Mesenteric fat pad (tissue), 1 donor: Measurements from ENCODE around the gene NAXD. TPM values are rescaled to one million over a fixed set of nuclear protein-coding genes. Genes with fewer than 3 reads are reported as not detected.
"Not testable (repeated sequence)": the region's sequence is repeated elsewhere in the genome, so short reads cannot be mapped to it uniquely, and the experiment has no call there.

Source experiments
- DNase-seq: peaks from one replicate; pipeline ENCODE4 v3.0.0-alpha.2; 2020; ENCODE audit warnings: low spot score
- total RNA-seq: library from RNA; stranded (reverse); fragmentation: NEBNext Ultra II Directional; extraction: Animal tissue kit (Norgen Biotek cat#: 25700); gene quantifications from one replicate; pipeline ENCODE4 v1.2.1, GENCODE V29; 2021
- donor health status: DM: yes; HTN: yes; CAD: no.

The NAXD gene
- total RNA-seq, 1 donor from 2014 or later, result 20.1 TPM

GRCh38 chr13:110643324-110643723 is 28.0 kb downstream of the NAXD start:
- peak; percentile 67 for DNase-seq

- DNase-seq, result peak; percentile 60
Observed at GRCh38 chr13:110643768-110644421, 28.6 kb downstream of the NAXD start.

GRCh38 chr13:110644892-110645521 is 29.7 kb downstream of the NAXD start:
- DNase-seq, result peak; percentile 89

- peak; percentile 82 for DNase-seq
Observed at GRCh38 chr13:110645750-110646149, 30.4 kb downstream of the NAXD start.

GRCh38 chr13:110646442-110647364 is 31.4 kb downstream of the NAXD start:
- DNase-seq, result peak; percentile 83

DNA sequence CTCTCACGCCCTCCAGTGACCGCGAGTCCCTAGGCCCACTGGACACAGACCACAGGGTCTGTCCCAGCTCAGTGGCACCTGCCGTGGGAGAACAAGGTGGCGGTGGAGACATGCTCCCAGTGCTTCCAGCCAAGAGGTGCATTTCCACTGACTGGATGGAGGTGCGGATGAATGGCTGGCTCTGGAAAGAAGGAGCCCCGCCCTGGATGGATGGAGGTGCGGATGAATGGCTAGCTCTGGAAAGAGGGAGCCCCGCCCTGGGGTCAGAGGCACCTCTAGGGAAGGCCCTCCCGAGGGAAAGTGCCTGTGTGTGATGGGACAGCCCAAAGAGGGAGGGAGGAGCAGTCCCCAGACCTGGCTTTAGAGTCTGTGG is 32.0 kb downstream of the NAXD start:
- peak; percentile 72 for DNase-seq

GRCh38 chr13:110648146-110648819 is 32.9 kb downstream of the NAXD start:
- no peak for DNase-seq

DNA sequence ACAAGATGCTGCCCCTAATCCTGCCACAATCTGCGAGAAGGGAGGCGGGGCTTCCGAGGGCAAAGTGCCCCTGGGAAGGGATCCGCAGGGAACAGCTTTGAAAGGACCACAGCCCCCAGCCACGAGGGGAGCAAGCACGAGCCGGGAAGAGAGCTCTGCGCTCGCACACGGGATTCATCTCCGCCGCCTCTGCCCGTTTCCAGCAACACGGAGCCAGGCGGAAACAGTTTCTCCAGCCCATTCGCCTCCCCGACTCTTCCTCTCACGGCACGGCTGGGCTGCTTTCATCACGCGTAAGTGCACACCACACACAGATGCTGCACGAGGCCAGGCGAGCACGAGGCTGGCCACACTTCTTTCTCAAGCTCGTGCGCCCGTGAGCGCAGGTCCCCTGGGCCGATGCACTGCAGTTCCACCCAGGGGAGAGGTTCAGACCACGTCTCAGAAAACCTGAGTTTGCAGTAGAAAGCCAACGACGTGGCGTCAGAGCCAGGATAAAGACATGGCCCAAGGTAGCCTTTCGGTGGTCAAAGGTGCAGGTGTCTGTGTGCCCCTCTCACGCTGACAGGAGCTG is 33.6 kb downstream of the NAXD start:
- peak; percentile 78 for DNase-seq

GRCh38 chr13:110649551-110649950 is 34.2 kb downstream of the NAXD start:
- no peak for DNase-seq

DNA sequence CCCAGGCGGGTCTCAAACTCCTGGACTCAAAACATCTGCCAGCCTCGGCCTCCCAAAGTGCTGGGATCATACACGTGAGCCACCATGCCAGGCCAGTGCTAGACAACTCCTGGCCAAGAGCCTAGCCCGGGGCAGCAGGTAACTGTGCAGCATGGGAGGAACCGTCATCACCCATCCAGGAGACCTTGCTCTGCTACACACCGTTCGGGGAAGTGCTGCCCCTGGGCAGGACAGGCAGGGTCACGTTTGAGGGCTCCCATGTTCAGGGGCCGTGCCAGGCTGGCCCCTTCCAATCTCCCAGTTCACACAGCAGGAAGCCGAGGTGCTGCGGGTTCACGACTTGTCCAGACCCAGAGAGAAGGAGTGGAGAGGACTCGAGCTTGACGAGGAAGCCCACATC is 35.1 kb downstream of the NAXD start:
- peak; percentile 65 for DNase-seq

GRCh38 chr13:110651271-110651670 is 35.9 kb downstream of the NAXD start:
- no peak for DNase-seq

DNA sequence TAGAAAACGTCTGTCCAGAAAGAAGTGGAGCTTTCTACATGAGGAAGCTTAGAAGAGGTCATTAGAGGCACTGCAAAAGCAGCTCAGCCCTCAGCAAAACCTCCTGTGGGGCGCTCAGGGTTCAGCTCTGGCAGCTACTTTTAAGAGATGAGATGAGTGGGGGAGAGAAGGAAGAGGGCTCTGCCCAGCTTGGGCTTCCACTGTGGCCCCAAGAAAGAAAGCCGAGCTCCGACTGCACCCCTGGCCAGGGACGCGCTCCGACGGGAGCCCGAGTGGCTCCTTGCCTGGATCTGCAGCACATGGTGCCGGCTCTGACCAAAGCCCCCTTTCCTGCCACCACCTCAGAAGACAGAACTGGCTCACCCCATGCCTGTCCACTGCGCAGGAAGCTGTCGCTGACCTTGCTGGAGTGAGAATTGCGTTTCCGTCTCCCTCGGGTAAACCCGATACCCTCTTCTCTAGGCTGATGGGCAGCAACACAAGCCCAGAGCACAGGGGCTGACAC is 36.4 kb downstream of the NAXD start:
- DNase-seq, result peak; percentile 69

DNA sequence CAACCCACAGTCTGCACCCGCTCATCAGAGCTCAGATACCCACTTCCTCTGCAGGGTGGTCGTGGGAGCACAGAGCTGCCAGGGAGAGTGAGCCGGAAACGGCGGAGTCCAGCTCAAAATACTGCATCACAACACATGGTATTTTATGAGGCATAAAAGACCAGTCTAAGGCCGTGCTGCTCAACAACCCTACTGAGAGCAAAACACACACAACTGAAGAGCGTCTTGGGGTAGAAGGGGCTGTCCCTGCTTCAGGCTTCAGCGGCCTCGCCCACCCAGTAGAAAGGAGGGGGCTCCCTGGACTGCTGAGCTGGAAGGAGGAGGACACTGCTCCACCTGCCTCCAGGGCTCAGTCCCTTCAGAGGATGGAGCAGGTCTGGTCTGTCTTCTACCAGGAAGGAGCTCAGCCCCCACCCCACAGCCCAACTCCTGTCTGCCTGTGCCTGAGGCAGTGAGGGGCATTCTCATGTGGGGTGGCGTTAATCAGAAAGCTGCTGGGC is 36.9 kb downstream of the NAXD start:
- DNase-seq, result no peak

- no peak for DNase-seq
Observed at GRCh38 chr13:110652764-110653163, 37.4 kb downstream of the NAXD start.

GRCh38 chr13:110653271-110653670 is 37.9 kb downstream of the NAXD start:
- peak; percentile 81 for DNase-seq

DNA sequence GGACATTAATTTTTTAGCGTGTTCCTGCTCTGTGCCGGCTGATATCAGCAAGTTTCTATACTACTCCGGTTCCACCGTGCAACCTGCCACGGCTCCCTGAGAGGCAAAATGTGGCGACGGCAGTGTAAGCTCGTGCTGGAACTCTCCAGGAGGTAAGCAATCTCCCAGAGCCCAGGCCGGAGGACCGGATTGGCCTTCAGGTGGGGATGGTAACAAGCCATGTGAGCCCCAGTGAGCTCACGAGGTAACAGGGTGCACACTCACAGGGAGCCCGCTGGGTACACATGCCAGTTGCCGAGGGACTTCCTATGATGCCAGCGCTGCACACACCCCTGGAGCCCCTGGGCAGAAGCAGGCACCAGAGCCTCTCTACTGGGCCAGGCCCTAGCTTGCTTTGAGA is 38.5 kb downstream of the NAXD start:
- DNase-seq, result peak; percentile 87

DNA sequence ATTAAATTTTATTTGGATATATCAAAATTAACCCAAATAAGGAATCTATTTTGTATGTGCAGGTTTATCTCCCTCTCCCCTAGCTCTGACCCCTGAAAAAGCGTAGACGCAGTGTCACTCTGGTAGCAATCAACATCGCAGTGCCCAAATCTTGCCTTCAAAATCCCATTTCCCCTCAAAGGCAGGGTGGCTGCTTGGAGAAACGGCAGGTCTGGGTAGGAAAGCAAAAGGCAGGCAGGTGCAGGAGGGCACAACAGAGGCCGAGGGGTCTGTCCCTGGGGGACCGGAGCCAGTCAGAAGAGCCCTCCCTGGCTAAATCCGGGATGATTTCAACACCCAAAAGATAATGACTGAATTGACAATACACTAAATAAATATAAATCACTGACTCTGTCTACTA is 41.9 kb downstream of the NAXD start:
- DNase-seq, result peak; percentile 79

GRCh38 chr13:110658218-110658911 is 43.0 kb downstream of the NAXD start:
- DNase-seq, result not testable (repeated sequence)

DNA sequence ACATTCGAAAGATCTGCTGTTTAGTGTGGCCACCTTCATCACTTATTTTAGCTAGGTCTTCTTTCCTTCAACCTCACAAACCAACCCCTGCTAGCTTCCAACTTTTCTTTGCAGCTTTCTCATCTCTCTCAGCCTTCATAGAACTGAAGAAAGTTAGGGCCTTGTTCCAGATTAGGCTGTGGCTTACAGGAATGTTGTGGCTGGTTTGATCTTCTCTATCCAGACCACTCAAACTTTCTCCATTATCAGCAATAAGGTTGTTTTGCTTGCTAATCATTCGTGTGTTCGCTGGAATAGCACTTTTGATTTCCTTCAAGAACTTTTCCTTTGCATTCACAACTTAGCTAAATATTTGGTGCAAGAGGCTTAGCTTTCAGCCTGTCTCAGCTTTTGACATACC is 45.9 kb downstream of the NAXD start:
- no peak for DNase-seq

GRCh38 chr13:110662091-110662490 is 46.7 kb downstream of the NAXD start:
- no peak for DNase-seq
